Endothelial cell (in vitro differentiated cells): Measurements from ENCODE around the gene PRSS22. TPM values are rescaled to one million over a fixed set of nuclear protein-coding genes. Genes with fewer than 3 reads are reported as not detected.

ENCODE experiments used
- DNase-seq: peaks from one replicate; pipeline ENCODE4 v3.0.0; 2021; ENCODE audit warnings: low spot score
- H3K27ac Mint-ChIP-seq: one replicate; pipeline ENCODE4 v1.8.0; 2021; ENCODE audit warnings: mixed read lengths, inconsistent platforms; ENCODE audit not compliant: unreplicated experiment
- H3K27me3 Mint-ChIP-seq: one replicate; pipeline ENCODE4 v1.8.0; 2021; ENCODE audit warnings: mild to moderate bottlenecking, moderate library complexity, mixed read lengths, inconsistent platforms; ENCODE audit not compliant: unreplicated experiment
- H3K36me3 Mint-ChIP-seq: one replicate; pipeline ENCODE4 v1.8.0; 2021; ENCODE audit warnings: mild to moderate bottlenecking, low read depth, mixed read lengths, inconsistent platforms; ENCODE audit not compliant: unreplicated experiment
- H3K4me1 Mint-ChIP-seq: one replicate; pipeline ENCODE4 v1.8.0; 2021; ENCODE audit warnings: mild to moderate bottlenecking, mixed read lengths, inconsistent platforms; ENCODE audit not compliant: unreplicated experiment
- H3K4me3 Mint-ChIP-seq: one replicate; pipeline ENCODE4 v1.8.0; 2021; ENCODE audit warnings: mild to moderate bottlenecking, mixed read lengths, inconsistent platforms; ENCODE audit not compliant: unreplicated experiment
- H3K9me3 Mint-ChIP-seq: one replicate; pipeline ENCODE4 v1.8.0; 2021; ENCODE audit warnings: mixed read lengths, inconsistent platforms; ENCODE audit not compliant: unreplicated experiment
- total RNA-seq: library from RNA; stranded (reverse); fragmentation: NEBNext Ultra II Directional; extraction: Animal tissue kit (Norgen Biotek cat#: 25700); gene quantifications from one replicate; pipeline ENCODE4 v1.2.1, GENCODE V29; 2021; ENCODE audit not compliant: unreplicated experiment
- TF ChIP-seq, protein P1 (sequence below): fragments of 200-600 bp; sonication (generic); IDR thresholded peaks from one replicate; pipeline ENCODE4 v1.5.0; 2021; ENCODE audit warnings: antibody characterized with exemption; ENCODE audit not compliant: unreplicated experiment

PRSS22 gene
- total RNA-seq, 1 donor from 2014 or later, result 0.59 TPM

DNA sequence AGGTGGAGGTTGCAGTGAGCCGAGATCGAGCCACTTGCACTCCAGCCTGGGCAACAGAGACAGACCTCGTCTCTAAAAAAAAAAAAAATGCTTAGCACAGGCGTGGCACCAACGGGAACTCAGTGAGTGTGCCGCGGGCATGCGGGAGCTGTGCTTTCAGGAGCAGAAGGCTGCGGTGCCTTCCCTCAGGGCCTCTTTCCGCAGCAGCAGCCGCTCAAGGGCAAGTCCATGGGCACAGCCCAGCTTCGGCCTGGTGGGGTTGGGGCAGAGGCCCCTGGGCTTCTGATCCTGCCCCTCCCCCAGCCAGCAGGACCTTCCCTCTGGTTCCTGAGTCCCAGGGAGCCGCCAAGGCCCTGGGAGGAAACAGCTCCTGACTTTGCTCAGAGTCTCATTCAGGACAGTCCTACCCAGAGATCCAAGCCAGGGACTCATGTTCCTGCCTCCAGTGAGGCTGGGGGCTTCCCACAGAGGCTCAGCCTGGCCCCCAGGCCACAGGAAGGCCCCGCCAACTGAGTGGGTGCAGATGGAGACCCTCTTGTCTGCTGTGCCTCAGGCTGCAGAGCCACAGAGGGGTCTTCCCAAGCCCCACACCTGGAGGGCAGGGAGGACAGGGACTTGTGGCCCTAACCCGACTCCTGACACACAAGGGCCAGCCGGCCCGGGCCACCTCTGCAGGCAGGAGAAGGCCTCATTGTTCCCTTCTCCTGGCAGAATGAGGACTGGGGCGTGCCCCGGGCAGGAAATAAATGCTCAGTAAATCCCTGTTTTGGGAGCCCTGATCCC, 31.2 kb downstream of the PRSS22 start:
- peaks cover 7% of the 10 kb centered on the region for H3K4me1 Mint-ChIP-seq
- H3K27me3 Mint-ChIP-seq, result peaks cover 14% of the 10 kb centered on the region
- no peak overlapping the region for H3K27ac Mint-ChIP-seq
- no peak overlapping the region for H3K4me3 Mint-ChIP-seq
- no peak for DNase-seq
- H3K9me3 Mint-ChIP-seq, result no peaks in the 10 kb centered on the region
- H3K36me3 Mint-ChIP-seq, result no peaks in the 10 kb centered on the region
- TF ChIP-seq, protein P1, sequence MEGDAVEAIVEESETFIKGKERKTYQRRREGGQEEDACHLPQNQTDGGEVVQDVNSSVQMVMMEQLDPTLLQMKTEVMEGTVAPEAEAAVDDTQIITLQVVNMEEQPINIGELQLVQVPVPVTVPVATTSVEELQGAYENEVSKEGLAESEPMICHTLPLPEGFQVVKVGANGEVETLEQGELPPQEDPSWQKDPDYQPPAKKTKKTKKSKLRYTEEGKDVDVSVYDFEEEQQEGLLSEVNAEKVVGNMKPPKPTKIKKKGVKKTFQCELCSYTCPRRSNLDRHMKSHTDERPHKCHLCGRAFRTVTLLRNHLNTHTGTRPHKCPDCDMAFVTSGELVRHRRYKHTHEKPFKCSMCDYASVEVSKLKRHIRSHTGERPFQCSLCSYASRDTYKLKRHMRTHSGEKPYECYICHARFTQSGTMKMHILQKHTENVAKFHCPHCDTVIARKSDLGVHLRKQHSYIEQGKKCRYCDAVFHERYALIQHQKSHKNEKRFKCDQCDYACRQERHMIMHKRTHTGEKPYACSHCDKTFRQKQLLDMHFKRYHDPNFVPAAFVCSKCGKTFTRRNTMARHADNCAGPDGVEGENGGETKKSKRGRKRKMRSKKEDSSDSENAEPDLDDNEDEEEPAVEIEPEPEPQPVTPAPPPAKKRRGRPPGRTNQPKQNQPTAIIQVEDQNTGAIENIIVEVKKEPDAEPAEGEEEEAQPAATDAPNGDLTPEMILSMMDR, result no peak

DNA sequence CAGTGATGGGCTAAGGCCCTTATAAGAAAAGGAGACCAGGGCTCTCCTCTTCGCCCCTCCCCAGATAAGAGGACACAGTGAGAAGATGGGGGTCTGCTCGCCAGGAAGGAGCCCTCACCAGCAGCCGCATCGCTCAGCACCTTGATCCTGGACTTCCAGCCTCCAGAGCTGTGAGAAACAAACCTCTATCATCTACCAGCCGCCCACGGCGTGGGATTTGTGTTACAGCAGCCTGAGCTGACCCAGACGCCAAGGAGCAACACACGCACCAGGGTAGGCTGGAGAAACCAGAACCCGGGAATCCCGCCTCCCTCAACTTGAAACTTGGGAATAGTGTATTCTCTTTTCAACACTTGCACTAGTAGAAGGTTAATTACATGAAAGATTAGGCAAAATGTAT, 32.1 kb downstream of the PRSS22 start:
- Mint-ChIP-seq H3K4me1 (peaks cover 5% of the 10 kb centered on the region), H3K4me3 (no peak overlapping the region), H3K9me3 (no peaks in the 10 kb centered on the region), H3K36me3 (no peaks in the 10 kb centered on the region), H3K27ac (no peak overlapping the region), H3K27me3 (peaks cover 10% of the 10 kb centered on the region)
- TF ChIP-seq, protein P1, result no peak
- DNase-seq, result no peak

DNA sequence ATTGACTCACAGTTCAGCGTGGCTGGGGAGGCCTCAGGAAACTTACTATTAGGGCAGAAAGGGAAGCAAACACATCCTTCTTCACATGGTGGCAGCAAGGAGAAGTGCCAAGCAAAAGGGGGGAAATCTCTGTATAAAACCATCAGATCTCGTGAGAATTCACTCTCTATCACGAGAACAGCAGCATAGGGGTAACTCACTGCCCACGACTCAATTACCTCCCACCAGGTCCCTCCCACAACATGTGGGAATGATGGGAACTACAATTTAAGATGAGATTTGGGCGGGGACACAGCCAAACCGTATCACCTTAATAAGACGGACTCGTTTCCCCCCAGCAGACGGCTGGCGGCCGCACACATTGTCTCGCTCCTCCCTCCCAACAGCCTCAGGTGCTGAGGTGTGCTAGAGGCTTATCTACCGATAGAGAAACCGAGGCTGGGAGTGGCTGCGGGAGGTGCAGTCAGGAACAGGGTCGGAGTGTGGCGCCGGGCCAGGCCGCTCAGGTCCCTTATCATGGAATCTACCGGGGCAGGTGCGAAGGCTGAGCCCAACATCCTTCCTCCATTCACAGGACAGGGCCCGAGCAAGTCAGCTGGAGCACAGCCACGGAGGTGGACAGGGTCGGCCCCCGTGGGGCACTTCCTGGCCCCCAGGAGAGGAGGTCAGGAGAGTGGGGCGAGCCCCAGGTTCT, 32.8 kb downstream of the PRSS22 start:
- Mint-ChIP-seq H3K4me1 (no peaks in the 10 kb centered on the region), H3K9me3 (no peaks in the 10 kb centered on the region), H3K27me3 (peaks cover 9% of the 10 kb centered on the region), H3K4me3 (no peak overlapping the region), H3K36me3 (no peaks in the 10 kb centered on the region), H3K27ac (no peak overlapping the region)
- no peak for DNase-seq
- TF ChIP-seq, protein P1, result no peak

DNA sequence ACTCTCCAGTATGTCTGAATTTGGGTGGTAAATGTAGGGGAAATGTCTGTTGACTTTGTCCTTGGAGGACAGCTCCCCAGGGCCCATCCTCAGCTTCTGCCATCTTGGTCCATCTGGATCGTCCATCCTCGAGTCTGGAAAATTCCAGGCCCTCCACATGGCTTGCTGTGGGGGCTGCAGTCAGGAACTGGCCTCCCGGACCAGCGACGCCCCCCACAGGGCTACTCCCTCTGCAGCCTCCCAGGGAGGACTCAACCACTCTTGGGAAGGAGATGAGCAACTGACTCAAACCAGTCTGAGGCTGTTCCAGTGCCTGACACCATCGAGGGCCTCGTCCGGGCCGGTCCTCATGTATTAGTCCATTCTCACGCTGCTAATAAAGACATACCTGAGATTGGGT, 33.3 kb downstream of the PRSS22 start:
- peaks cover 9% of the 10 kb centered on the region for H3K27me3 Mint-ChIP-seq
- H3K27ac Mint-ChIP-seq, result no peak overlapping the region
- no peaks in the 10 kb centered on the region for H3K9me3 Mint-ChIP-seq
- no peaks in the 10 kb centered on the region for H3K36me3 Mint-ChIP-seq
- DNase-seq, result no peak
- H3K4me3 Mint-ChIP-seq, result no peak overlapping the region
- no peaks in the 10 kb centered on the region for H3K4me1 Mint-ChIP-seq
- TF ChIP-seq, protein P1, result no peak

DNA sequence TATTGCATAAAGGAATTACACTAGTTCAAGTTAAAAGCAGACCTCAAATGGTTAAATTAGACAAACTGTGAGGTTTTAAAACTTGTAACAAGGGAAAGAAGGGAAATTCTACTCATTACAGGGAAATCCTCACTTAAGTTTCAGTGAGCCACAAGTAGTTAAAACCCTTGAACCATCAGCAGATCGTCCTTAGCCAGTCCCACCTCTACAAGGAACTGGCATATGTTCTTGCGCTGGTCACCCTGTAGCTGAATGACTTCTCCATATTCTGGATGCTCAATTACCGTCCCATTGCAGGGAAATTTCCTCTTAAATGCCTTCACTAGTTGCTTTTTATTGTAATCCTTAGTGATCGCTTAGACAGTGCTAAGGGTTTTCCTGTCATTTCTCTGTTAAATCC, 35.5 kb downstream of the PRSS22 start:
- H3K4me1 Mint-ChIP-seq, result no peaks in the 10 kb centered on the region
- TF ChIP-seq, protein P1, result no peak
- H3K4me3 Mint-ChIP-seq, result no peak overlapping the region
- H3K27me3 Mint-ChIP-seq, result peaks cover 12% of the 10 kb centered on the region
- no peaks in the 10 kb centered on the region for H3K36me3 Mint-ChIP-seq
- no peak overlapping the region for H3K27ac Mint-ChIP-seq
- H3K9me3 Mint-ChIP-seq, result no peaks in the 10 kb centered on the region
- no peak for DNase-seq
